NCI-H2081 (cell line): ENCODE data around the gene NBEA.

Experiments
- DNase-seq, 2 experiments: peaks; one replicate each; lab custom pipeline; 2025; lab: John Stamatoyannopoulos, UW

The NBEA gene

DNA sequence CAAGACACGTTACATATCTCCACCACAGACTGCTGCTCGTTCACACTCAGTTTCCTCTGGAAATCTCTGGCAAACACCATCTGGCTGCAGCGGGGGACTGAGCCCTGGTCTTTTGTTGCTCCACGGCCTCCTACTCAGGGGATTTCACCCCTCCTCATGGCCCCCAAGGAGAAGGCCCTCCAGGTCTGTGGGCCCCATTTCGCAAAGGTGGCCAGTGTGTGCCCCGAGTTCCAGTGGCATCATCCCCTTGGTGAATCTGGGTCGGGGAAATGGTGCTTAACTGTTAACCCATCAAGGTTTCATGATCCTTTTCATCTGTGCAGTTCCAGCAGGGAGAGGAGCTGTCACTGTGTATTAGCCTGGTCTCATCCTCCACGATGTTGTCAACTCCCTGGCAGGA lies 769.8 kb downstream of the NBEA start:
- DNase-seq: no peak

DNA sequence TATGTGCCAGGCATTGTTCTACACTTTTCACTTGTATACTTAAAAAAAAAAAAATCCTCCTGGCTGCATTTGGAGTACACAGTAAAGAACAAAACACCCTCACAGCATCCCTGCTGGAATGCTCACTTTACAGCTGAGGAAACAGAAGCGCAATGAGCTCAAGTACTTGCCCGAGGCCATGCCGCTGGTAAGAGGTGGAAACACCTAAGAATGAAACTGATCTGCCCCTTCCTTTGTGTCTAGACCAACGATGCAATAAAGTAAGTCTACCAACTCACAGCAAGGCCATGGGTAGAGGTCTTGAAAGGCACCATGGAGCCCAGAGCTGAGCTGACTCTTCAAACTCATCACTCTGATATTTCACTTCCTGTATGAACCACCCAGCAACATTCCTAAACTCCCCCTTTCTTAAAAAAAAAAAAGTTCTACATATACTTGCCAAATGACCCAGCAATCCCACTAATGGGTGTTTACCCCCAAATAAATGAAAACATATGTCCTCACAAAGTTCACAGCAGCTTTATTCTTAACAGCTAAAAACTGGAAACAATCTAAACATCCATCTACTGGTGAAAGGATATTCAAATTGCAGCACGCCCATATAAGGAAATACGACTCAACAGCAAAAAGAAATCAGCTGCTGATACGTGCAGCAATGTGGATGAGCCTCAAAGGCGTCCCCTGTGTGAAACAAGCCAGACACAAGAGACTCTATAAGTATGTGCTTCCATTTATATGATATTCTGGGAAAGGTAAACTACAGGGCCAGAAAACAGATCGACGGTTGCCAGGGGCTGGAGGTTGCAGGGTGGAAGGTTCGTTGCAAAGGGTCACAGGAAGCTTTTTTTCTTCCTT lies 771.1 kb downstream of the NBEA start:
- no peak for DNase-seq

DNA sequence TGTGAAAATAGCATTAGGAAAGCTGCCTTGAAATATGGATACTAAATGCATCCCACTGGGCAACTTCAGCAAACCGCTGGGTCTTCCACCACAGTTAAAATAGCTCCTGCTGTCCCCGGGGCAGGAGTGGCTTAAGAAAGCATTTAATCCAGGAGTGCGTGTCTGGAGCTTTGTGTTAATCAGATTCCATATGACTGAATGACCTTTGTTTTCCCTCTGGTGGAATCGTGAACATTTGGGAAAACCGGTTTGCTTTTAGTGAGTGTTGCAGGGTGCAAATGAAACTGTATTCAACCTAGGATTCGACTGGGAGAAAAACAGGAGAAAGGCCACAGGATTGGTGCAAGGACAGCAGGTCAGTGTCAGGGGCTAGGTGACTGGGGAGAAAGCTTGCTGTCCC lies 772.1 kb downstream of the NBEA start:
- no peak for DNase-seq

DNA sequence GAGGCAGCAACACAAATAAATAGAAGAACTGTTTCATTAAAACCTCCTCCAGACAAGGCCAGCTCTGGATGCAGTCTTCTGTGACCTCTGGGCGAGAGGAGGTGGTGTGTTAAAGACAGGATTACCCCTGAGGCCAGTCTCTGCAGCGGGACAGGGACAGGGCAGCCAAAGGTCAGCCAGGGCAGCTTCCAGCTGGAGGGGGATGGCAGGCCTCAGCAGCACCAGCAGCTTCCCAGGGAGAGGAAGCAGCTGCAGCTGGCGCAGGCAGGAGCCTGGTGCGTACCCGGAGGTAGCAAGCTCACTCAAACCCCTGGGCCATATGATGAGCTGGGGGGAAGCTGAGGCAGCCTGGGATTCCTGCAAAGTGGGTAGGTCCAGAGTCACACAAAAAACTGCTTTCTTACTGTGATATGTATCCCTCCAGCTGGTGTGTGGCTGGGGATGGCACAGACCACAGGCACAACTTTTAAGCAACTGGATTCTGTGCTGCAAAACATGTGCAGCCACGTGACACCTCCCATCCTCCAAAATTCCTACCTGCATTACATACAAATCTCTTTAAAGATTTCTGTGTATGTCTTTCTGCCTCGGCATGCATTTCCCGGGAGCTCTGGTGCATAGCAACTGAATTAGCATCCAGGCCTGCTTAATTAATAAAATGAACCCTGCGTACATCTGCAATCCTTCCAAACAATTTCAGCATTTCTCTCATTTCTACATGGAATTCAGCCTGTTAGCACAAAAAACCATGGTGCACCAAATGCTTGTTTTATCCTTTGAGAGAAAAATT lies 772.7 kb downstream of the NBEA start:
- no peak for DNase-seq

DNA sequence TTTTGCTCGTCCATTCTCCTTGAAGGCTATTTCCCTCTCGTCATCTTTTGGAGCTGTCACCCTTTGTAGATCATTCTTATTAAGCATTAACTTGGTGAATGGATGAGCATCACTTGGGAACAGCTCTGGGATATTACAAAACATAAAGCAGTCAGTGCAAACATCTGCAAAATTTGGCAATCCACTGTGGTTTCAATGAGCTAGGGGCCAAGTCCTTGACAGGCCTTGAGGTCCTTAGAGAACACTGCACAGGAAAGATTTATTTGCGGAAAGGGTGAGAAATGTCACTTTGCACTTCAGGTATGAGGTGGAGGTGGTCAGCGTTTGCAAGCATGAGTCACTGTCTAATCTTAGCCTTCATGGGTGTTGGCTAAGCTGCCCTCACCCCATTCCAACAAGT lies 774.1 kb downstream of the NBEA start:
- no peak for DNase-seq

DNA sequence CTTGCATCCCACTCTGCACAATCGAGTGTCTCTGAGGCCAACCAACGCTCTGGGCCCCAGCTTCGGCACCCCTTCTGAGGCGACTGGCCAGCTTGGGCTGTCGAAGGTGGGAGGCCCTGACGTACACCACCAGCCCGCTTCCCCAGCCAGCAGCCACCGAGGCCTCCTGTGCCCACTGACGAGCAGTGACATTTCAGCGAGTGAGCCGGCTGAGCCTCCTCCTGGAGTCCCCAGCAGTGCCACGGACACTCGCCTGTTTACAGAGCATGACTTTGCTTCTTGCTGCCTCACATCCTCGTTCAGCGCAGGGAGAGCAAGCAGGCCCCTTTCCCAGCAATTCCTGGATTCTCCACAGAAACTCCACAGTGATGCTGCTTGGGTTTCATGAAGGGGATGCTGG lies 774.7 kb downstream of the NBEA start:
- no peak for DNase-seq

DNA sequence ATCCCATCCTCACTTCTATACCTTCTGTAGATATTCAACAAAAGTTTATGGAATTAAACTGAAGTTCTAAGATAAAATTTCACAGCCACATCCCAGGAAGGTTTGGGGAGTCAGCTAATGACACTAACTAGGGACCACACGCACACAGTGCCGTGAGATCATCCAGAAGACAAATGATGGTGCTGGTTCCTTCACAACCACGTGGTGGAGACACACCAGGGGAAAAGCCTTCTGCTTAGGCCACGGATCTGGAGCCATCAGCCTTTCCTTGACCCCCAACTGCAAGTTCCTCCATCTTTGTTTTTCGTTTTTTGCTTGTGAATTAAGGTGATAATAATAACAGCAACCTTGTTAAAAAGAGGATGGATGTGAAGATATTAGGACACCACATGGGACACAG lies 776.0 kb downstream of the NBEA start:
- DNase-seq: no peak

DNA sequence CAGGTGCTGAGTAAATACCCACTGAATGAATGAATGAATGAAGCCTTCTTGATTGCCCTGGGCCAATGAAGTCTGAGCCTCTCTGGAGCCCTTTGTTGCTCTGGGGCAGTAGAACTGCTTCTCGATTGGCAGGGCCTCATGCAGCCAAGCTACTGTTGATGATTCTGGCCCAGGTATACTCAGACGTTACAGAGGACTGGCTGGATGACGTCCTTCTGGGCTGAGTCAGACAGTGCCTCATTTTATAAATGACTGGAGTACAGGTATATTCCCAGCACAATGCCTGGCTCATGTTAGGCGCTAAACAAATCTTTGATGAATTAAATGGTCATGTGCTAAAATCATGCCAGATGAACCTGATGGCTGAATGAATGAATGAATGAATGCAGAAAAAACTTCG lies 778.2 kb downstream of the NBEA start:
- DNase-seq: no peak

DNA sequence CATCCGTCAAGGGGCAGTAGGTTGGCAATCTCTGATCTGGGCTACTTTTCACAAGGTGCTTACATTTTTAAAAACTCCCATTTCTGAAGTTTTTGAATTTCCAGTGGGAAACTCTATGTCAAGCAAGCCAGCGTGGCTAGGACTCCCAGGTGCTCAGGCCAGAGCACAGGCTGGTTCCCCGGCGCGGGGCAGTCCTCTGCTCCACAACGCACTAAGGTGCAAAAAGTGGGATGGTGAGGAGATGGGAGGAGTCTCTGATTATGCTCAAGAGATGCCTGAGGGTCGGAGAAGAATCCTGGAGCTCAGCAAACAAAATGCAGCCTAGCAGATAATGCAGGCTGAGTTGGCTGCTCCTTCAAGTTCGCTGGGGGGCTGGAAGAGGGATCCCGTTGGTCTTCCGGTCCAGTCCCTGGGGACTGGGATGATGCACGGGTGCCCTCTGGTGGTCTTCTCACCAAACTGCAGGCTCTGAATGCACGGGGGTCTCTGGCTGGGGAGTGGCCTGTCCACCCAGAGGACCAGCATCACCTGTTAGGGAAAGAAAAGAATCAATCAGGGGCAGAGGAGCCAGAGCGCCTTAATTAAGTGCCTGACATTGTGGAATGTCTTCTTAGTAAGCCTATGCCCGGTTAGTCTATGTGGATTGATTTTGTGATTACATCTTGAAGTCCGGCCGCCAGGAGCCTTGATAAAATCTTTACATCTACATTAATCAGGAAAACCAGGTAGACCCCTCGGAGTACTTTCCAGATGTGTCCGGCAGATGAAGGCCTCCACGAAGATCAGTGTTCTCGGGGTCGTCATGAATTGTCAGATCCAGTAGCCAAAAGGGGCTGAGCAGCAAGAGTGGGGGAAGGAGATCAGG lies 778.9 kb downstream of the NBEA start:
- peak; percentile 23 to 49 for DNase-seq
